ENCODE measurements around the gene ANKH.

Gene ANKH

GRCh38 chr5:14710313-14710994 is 161.1 kb downstream of the ANKH start:
- DNase-seq, result no peak

GRCh38 chr5:14708551-14708950 is 163.0 kb downstream of the ANKH start:
- no peak for DNase-seq

GRCh38 chr5:14707811-14708390 is 163.7 kb downstream of the ANKH start:
- DNase-seq, result no peak

- no peak for DNase-seq
These were observed 165.0 kb downstream of the ANKH start for GRCh38 chr5:14706615-14707021.

- no peak for DNase-seq
These were observed 166.0 kb downstream of the ANKH start for GRCh38 chr5:14705556-14705955.

GRCh38 chr5:14702238-14702839 is 169.2 kb downstream of the ANKH start:
- DNase-seq, result no peak

GRCh38 chr5:14701556-14701955 is 170.0 kb downstream of the ANKH start:
- no peak for DNase-seq

GRCh38 chr5:14700478-14701436 is 170.8 kb downstream of the ANKH start:
- no peak for DNase-seq

- DNase-seq, result no peak
These were observed 171.7 kb downstream of the ANKH start for GRCh38 chr5:14699807-14700400.

GRCh38 chr5:14699159-14699558 is 172.4 kb downstream of the ANKH start:
- DNase-seq, result no peak

- DNase-seq, result no peak
These were observed 173.1 kb downstream of the ANKH start for GRCh38 chr5:14698495-14698894.

GRCh38 chr5:14696851-14697250 is 174.7 kb downstream of the ANKH start:
- DNase-seq, result no peak

GRCh38 chr5:14696057-14696456 is 175.5 kb downstream of the ANKH start:
- no peak for DNase-seq

GRCh38 chr5:14695152-14695551 is 176.4 kb downstream of the ANKH start:
- DNase-seq, result no peak

- DNase-seq, result no peak
These were observed 178.5 kb downstream of the ANKH start for GRCh38 chr5:14693070-14693469.

- no peak for DNase-seq
These were observed 184.4 kb downstream of the ANKH start for GRCh38 chr5:14687023-14687665.

- no peak for DNase-seq
These were observed 185.1 kb downstream of the ANKH start for GRCh38 chr5:14686517-14686916.

GRCh38 chr5:14685757-14686156 is 185.8 kb downstream of the ANKH start:
- no peak for DNase-seq

GRCh38 chr5:14684757-14685156 is 186.8 kb downstream of the ANKH start:
- no peak for DNase-seq

GRCh38 chr5:14683906-14684455 is 187.6 kb downstream of the ANKH start:
- DNase-seq, result no peak

GRCh38 chr5:14681236-14681752 is 190.3 kb downstream of the ANKH start:
- no peak for DNase-seq

GRCh38 chr5:14679595-14679994 is 192.0 kb downstream of the ANKH start:
- DNase-seq, result no peak
